WI38 (cell line): Measurements from ENCODE around the gene TNS4.

Source experiments
- H3K4me3 ChIP-seq: 2 replicates; pipeline ENCODE4 v1.5.1; 2011; ENCODE audit warnings: low read depth, mild to moderate bottlenecking, control low read depth, low read length
- TF ChIP-seq, protein P1 (sequence below): IDR thresholded peaks from 2 replicates; pipeline ENCODE4 v1.5.1; 2012; ENCODE audit warnings: low read depth, mild to moderate bottlenecking, control low read depth, low read length

The TNS4 gene

DNA sequence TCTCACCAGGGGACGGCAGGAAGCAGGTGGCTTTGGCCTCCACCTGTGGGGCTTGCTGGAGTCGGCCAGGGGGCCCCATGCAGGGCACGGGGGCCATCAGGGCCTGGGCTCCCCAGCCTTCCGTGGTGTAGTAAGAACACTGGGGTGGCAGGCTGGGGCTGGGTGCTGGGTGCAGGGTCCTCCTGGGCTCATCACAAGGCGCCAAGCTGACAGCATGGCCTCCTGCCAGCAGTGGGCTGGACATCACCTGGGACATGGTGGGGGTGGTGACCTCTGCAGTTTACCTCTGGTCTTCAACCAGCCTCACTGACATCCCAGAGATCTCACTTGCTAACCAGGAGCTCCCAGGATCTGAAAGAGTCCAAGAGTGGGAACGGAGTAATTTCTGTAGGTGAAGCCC lies 5.3 kb downstream of the TNS4 start:
- no peak overlapping the region for H3K4me3 ChIP-seq
- TF ChIP-seq, protein P1, sequence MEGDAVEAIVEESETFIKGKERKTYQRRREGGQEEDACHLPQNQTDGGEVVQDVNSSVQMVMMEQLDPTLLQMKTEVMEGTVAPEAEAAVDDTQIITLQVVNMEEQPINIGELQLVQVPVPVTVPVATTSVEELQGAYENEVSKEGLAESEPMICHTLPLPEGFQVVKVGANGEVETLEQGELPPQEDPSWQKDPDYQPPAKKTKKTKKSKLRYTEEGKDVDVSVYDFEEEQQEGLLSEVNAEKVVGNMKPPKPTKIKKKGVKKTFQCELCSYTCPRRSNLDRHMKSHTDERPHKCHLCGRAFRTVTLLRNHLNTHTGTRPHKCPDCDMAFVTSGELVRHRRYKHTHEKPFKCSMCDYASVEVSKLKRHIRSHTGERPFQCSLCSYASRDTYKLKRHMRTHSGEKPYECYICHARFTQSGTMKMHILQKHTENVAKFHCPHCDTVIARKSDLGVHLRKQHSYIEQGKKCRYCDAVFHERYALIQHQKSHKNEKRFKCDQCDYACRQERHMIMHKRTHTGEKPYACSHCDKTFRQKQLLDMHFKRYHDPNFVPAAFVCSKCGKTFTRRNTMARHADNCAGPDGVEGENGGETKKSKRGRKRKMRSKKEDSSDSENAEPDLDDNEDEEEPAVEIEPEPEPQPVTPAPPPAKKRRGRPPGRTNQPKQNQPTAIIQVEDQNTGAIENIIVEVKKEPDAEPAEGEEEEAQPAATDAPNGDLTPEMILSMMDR = no peak

GRCh38 chr17:40495140-40495539 lies 6.3 kb downstream of the TNS4 start:
- TF ChIP-seq, protein P1 = no peak

GRCh38 chr17:40493697-40494096 lies 7.7 kb downstream of the TNS4 start:
- TF ChIP-seq, protein P1 = no peak
- H3K4me3 ChIP-seq = no peak overlapping the region

More at GRCh38 chr17:40495140-40495539, 6.3 kb downstream of the TNS4 start:
- H3K4me3 ChIP-seq = no peak overlapping the region

DNA sequence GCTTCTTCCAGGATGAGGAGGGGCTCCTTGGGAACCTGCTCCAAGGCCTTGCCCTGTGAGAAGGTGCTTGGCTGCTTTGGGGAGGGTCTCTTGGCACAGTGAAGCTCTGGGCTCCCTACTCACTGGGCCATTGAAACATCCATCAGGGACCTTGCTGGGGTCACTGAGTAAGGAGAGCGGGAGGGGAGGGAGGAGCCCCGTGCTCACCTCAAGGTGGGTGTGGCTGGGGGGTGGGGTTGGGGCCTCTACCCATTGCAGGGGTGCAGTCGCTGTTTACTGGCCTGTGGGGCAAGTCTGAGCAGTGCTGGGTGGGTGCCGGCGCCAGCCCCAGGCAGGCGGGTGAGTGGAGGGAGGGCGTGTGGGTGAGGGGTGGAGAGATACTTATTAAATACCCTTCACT lies 9.9 kb downstream of the TNS4 start:
- TF ChIP-seq, protein P1 = no peak
- no peak overlapping the region for H3K4me3 ChIP-seq

GRCh38 chr17:40490982-40491381 lies 10.4 kb downstream of the TNS4 start:
- H3K4me3 ChIP-seq = no peak overlapping the region
- TF ChIP-seq, protein P1 = no peak

DNA sequence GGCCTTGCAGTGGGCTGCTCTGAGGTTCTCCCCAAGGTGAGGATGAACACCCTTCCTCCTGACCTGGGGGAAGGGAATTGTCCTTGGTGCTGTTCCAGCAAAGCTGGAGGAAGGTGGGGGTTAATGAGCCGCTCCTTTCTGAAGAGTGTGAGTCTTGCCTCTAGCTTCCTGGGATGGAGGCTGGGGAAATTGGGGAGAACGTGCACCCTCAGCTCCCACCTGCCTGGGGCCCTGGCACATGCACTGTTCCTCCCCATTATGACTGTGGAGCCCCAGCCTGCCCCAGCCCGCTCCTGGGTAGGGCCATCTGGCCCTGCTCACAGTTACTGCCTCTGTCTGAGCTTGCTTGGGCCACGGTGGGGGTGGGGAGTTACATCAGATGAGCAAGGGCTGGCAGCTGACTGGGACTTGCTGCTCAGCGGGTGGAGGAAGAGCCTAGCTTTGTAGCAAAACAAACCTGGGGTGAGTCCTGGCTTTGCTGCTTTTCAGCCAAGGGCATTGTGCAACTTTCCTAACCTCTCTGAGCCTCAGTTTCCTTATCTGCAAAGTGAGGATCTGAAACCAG lies 11.1 kb downstream of the TNS4 start:
- TF ChIP-seq, protein P1 = no peak
- no peak overlapping the region for H3K4me3 ChIP-seq

GRCh38 chr17:40487371-40488020 lies 13.9 kb downstream of the TNS4 start:
- TF ChIP-seq, protein P1 = no peak
- no peak overlapping the region for H3K4me3 ChIP-seq
